GM19397 (cell line): ENCODE data around the gene ATP2C2.
"Not testable (repeated sequence)": the region's sequence is repeated elsewhere in the genome, so short reads cannot be mapped to it uniquely, and the experiment has no call there.

ENCODE experiments used
- ATAC-seq: cut with Tn5 transposase; IDR thresholded peaks from one replicate; pipeline ENCODE4 v1.9.1; 2021; ENCODE audit warnings: mild to moderate bottlenecking, moderate library complexity; ENCODE audit not compliant: unreplicated experiment

The ATP2C2 gene

GRCh38 chr16:84416407-84417321 lies 48.3 kb downstream of the ATP2C2 start:
- no peak for ATAC-seq

GRCh38 chr16:84418056-84418849 lies 49.9 kb downstream of the ATP2C2 start:
- no peak for ATAC-seq

GRCh38 chr16:84419730-84420129 lies 51.4 kb downstream of the ATP2C2 start:
- no peak for ATAC-seq

- ATAC-seq, result not testable (repeated sequence)
These were observed 52.2 kb downstream of the ATP2C2 start for GRCh38 chr16:84420556-84420955.

- ATAC-seq, result no peak
These were observed 53.0 kb downstream of the ATP2C2 start for GRCh38 chr16:84421081-84421937.

- ATAC-seq, result no peak
These were observed 53.5 kb downstream of the ATP2C2 start for GRCh38 chr16:84421938-84422220.

GRCh38 chr16:84423416-84423837 lies 55.1 kb downstream of the ATP2C2 start:
- no peak for ATAC-seq

- ATAC-seq, result no peak
These were observed 57.4 kb downstream of the ATP2C2 start for GRCh38 chr16:84425696-84426095.

- ATAC-seq, result no peak
These were observed 58.5 kb downstream of the ATP2C2 start for GRCh38 chr16:84426804-84427203.

GRCh38 chr16:84427553-84427952 lies 59.2 kb downstream of the ATP2C2 start:
- ATAC-seq, result no peak

GRCh38 chr16:84430860-84431259 lies 62.5 kb downstream of the ATP2C2 start:
- no peak for ATAC-seq

- no peak for ATAC-seq
These were observed 66.5 kb downstream of the ATP2C2 start for GRCh38 chr16:84434800-84435199.

- no peak for ATAC-seq
These were observed 67.9 kb downstream of the ATP2C2 start for GRCh38 chr16:84436196-84436595.

GRCh38 chr16:84438971-84439696 lies 70.8 kb downstream of the ATP2C2 start:
- ATAC-seq, result no peak

GRCh38 chr16:84442416-84443145 lies 74.2 kb downstream of the ATP2C2 start:
- ATAC-seq, result no peak

GRCh38 chr16:84443166-84443802 lies 74.9 kb downstream of the ATP2C2 start:
- ATAC-seq, result no peak

GRCh38 chr16:84444476-84444875 lies 76.1 kb downstream of the ATP2C2 start:
- no peak for ATAC-seq

- no peak for ATAC-seq
These were observed 77.7 kb downstream of the ATP2C2 start for GRCh38 chr16:84446084-84446483.
